GM19099 (cell line): ENCODE measurements around the gene MPP3.

Experiments
- POLR2A ChIP-seq: IDR thresholded peaks from 3 replicates; pipeline ENCODE4 v1.6.1; 2011; ENCODE audit warnings: low read depth; ENCODE audit not compliant: insufficient read length; ENCODE audit errors: extremely low read depth

The MPP3 gene, protein sequence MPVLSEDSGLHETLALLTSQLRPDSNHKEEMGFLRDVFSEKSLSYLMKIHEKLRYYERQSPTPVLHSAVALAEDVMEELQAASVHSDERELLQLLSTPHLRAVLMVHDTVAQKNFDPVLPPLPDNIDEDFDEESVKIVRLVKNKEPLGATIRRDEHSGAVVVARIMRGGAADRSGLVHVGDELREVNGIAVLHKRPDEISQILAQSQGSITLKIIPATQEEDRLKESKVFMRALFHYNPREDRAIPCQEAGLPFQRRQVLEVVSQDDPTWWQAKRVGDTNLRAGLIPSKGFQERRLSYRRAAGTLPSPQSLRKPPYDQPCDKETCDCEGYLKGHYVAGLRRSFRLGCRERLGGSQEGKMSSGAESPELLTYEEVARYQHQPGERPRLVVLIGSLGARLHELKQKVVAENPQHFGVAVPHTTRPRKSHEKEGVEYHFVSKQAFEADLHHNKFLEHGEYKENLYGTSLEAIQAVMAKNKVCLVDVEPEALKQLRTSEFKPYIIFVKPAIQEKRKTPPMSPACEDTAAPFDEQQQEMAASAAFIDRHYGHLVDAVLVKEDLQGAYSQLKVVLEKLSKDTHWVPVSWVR

GRCh38 chr17:43832976-43833829 is at the start of gene MPP3:
TSS of gene MPP3 (minus strand) at chr17:43833146. CDS start at chr17:43831906, 1,240 bp downstream.
- TF ChIP-seq POLR2A = no peak

DNA sequence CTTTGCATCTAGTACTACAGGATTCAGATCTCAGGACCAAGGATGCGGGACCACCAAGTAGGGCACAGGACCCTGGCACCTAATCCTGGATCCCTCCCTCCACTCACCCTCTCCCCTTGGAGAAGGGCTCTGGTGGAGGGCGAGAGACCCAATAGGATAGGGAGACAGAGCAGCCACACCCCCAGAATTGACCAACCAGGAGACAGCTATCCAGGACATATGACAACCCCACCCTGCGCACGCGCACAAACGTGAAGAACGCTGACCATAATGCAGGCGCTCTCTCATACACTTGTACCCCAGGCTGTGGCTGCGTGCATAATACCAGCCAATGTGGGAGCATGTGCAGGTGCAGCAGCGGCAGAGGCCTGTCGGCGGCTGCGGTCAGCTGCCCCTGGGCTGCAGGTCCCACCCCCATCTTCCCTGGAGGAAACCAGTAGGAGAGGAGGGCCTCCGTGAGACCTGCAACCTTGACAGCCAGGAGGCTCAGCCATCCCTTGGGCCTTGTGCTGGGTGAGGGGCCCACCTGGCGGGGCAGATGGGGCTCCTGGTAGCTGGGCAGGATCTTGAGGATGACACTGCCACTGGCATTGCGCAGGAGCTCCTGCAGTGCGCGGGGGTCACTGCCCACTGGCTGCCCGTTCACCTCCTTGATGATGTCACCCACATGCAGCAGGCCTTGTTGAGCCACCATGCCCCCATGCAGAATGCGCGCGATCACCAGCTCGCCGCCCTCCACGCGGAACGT is 49.0 kb upstream of the MPP3 start:
- no peak for TF ChIP-seq POLR2A

- no peak for TF ChIP-seq POLR2A
Measured at GRCh38 chr17:43881181-43881580, 48.2 kb upstream of the MPP3 start.

GRCh38 chr17:43880420-43880991 is 47.6 kb upstream of the MPP3 start:
- TF ChIP-seq POLR2A = no peak

DNA sequence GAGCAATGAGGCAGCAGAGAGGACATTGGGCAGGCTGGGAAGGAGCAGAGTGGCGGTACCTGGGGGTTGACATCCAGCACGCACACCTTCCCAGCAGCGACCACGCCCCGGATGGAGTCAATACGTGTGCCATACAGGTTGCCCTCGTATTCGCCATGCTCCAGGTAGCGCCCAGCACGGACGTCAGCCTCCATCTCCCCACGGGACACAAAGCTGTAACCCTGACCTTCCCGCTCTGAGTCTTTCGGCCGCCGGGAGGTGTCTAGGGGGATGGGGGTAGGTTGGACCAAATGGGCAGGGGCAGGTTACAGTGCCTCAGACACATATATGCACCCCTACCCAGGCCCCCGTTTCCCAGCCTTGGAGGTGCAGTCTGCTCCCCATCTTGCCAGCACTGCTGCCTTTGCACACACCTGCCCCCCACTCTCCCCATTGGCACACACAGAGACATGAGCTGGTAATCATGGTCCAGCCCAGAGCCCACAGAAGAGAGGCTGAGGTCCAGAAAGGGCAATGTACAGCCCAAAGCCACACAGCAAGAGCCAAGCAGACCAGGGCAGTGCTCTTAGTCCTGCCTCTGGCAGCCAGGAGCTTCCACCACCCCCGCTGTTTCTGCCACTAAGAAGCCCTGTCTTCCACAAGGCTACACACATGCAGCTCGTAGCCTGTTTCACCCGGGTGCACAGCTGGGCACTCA is 46.9 kb upstream of the MPP3 start:
- no peak for TF ChIP-seq POLR2A

GRCh38 chr17:43878260-43879175 is 45.6 kb upstream of the MPP3 start:
- no peak for TF ChIP-seq POLR2A

GRCh38 chr17:43877451-43878155 is 44.7 kb upstream of the MPP3 start:
- TF ChIP-seq POLR2A = no peak

DNA sequence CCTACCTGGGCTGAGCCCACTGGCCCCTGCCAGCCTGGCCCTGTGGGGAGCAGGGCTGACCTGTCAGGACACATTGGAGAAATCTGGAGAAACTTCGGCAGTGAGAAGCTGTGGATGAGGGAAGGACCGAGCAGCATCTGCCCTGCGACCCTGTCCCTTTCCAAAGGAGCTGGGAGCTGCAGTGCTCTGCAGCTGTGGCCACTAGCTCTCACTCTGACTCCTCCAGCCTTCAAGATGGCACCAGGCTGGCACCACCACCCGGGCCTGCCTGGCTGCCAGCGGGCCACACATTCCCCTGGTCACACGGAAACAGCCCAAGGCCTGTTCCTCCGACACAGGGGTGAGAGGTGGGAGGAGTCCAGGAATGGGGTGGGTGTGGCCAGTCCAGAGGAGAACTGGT is 44.1 kb upstream of the MPP3 start:
- no peak for TF ChIP-seq POLR2A

GRCh38 chr17:43875476-43876147 is 42.7 kb upstream of the MPP3 start:
- TF ChIP-seq POLR2A = no peak

- no peak for TF ChIP-seq POLR2A
Measured at GRCh38 chr17:43874293-43874692, 41.3 kb upstream of the MPP3 start.

DNA sequence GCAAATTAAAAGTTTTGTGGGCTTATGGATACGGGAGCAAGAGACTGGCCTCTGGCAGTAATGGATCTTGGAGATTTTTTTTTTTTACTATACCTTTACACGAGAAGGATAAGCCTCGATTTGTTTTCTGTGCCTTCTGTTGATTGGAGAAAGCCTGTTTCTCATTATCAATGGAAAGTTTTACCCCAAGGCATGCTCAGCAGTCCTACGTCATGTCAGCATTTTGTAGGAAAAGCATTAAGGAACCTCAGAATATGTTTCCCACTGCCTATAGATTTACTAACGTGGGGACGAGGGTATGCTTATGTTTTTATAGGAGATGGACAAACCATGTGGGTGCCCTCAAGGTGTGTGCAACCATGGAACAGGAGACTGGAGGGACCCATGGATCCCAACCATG is 40.9 kb upstream of the MPP3 start:
- TF ChIP-seq POLR2A = no peak

- no peak for TF ChIP-seq POLR2A
Measured at GRCh38 chr17:43873091-43873490, 40.1 kb upstream of the MPP3 start.
